GM18498 (cell line): ENCODE results near the gene CNIH2.

ENCODE experiments used
- ATAC-seq: cut with Tn5 transposase; IDR thresholded peaks from one replicate; pipeline ENCODE4 v1.9.1; 2021; ENCODE audit warnings: mild to moderate bottlenecking, moderate library complexity; ENCODE audit not compliant: unreplicated experiment

CNIH2 gene

DNA sequence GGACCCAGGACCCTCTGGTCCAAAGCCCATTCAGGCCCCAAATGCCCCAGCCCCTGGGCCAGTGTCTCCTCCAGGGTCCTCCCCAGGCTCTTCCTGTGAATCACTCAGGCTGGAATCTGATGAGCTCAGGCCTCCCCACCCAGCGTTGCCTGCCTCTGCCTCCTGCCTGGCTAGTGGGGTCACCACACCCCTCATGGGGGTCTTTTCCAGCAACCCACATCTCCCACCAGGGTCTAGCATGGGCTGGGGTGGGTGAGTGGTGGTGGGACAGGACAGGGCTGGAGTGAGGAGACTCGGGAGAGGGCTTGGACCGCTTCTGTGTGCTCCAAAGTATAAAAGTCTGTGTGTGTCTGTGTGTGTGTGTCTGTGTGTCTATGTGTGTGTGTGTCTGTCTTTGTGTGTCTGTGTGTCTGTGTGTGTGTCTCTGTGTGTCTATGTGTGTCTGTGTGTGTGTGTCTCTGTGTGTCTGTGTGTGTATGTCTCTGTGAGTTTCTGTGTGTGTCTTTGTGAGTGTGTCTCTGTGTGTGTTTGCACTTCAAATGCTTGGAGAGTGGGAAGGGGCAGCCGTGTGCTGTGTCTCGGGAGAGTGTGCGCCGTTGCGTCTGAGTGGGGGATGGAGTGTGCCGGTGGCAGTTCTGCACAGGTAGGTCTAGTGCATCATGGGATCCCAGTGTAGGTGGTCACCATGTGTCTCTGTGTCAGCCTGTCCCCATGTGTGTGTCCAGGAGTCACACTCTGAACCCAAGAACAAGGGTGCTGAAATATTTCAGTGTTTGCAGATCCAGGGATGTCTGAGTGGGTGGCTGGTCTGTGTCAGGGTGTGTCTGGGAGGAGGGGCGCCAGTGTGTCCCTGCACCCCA is 49.4 kb downstream of the CNIH2 start:
- no peak for ATAC-seq

DNA sequence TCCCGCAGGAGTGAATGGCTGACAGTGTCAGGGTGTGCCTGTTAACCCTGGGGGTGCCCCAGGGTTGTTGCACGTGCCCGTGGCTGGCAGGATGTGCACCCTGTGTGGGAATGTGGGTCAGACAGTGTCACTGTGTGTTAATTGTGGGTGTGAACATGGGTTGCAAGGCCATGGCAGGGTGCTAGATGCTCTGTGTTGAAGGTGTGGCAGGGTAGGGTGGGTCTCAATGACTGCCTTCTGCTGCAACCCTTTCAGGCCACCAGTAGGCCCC is 50.0 kb downstream of the CNIH2 start:
- ATAC-seq = no peak

DNA sequence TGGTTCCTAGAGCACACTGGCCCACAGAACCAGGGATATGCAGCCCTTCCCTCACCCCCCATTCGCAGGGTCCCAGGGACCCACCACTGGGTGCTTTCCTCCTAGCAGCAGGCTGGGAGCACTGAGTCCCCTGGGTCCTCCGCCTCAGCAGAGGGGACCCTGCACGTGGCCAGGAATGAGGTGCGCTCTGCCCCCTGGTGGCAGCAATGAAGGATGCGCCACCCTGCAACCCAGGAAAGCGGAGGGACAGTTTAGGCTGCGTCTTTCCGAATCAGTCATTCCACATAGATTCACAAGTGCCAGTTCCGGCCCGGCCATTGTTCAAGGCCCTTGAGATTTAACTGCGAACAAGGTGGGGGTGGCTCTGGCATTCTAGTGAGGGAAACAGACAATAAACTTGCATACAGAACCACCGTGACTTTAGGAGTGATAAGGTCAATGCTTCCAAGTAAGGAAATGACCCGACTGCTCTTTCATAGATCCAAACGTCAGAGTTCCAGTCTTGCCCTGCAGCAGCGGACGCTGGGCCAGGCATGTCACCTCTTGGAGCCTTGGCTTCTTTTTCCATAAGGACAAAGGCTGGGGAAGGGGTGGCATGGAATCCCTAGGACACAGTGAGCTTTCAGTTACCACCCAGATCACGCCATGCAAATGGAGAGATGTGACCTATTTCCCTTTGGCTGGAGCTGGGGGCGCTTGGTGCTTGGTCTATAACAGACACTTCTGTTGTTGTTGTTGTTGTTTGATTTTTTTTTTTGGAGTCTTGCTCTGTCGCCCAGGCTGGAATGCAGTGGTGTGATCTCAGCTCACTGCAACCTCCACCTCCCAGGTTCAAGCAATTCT is 50.5 kb downstream of the CNIH2 start:
- no peak for ATAC-seq

- ATAC-seq = no peak
Observed at GRCh38 chr11:66329165-66329673, 51.2 kb downstream of the CNIH2 start.

GRCh38 chr11:66330931-66331330 is 53.0 kb downstream of the CNIH2 start:
- no peak for ATAC-seq

DNA sequence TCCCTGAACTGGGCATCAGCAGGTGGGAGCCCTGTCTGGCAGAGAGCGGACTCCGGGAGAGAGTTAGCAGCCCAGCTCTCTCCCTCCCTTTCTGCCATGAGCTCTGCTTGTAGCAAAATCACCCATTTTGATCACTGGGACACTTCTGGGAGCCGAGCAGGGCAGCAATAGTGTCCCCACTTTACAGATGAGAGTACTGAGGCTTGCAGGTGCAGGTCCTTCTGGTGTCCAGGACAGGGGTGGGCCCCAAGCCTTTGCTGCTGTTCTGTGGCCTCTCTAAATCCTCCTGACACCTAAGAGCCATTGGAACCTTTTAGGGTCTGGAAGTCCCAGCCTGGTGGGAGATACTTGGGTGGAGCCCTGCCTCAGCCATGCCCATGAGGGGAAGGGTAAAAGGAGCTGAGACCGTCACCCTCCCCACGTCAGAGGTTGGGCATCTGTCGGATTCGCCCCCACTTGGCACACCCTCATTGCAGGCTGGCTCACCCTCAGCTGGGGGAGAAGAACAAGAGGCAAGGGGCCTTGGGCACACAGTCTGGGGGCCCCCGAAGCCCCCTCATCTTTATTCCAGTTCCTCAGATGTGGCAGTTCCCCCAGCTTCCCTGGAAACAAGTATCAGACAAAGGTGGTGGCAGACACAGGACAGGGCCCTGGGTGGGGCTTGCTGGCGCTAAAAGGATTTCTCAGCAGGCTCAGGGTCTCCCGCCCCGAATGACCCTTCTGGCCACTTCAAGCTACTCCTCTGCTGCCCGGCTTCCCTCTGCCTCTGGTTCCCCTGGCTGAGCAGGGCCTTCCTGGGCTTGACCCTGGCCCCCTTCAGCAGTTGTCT is 53.8 kb downstream of the CNIH2 start:
- no peak for ATAC-seq

- no peak for ATAC-seq
Observed at GRCh38 chr11:66332371-66333219, 54.6 kb downstream of the CNIH2 start.

- no peak for ATAC-seq
Observed at GRCh38 chr11:66333220-66333877, 55.4 kb downstream of the CNIH2 start.
